ENCODE data around the gene IGHMBP2. TPM values are rescaled to one million over a fixed set of nuclear protein-coding genes. Genes with fewer than 3 reads are reported as not detected.

IGHMBP2 gene
- total RNA-seq, 5 donors from 2014 or later (not counting 1 experiment from before 2014, with no cell fraction given) = 33.5 to 59.8 (median 37.0) TPM

DNA sequence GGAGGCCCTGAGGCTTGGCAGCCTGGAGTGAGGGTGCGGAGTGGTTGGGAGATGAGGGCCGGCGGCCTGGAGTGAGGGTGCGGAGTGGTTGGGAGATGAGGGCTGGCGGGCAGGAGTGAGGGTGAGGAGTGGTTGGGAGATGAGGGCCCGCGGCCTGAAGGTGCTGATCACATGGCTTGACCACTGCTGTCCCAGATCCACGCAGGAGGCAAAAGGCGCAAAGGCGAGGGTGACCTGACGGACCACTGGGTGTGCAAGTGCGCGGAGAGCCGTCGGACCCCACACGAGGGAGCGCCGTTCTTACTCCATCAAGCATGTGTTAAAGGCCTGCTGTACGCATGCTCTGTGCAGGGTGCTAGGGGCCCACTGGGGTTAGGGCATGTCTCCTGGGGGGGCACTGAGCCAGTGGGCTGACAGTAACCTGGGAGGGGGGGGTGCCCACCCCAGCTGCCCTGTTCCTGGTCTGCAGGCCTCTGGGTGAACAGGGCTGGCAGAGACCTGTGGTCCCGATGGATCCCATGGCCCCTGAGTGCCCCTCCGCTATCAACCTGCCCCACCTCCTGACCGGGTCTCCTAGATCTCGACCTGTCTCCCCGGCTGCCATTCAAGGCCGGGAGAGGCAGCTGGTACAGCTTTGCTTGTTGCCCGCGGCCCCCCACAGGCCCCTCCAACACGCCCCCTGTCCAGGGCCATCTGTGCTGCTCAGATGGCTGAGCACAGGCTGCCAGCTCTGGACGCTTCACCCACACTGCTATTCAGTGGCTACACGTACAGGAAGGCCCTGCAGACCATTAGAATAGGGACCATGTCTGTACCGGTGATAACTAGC lies 56.0 kb downstream of the IGHMBP2 start:
- H3K27ac ChIP-seq (ENCODE audit: low read length) = no peak overlapping the region
- peaks cover 4% of the 10 kb centered on the region for H3K36me3 Mint-ChIP-seq
- no peak for ATAC-seq (replicated peaks in 1 of 4)
- H3K4me3 ChIP-seq (ENCODE audit: control insufficient read depth in 1 of 2, extremely low read depth in 1 of 2, low read length in 1 of 2) = no peak overlapping the region
- no peak for DNase-seq
- peaks cover 0 to 33% of the 10 kb centered on the region in 2 experiments for H3K27me3 ChIP-seq (replicated peaks in 1 of 2; ENCODE audit: control insufficient read depth in 2 of 2, extremely low read depth in 1 of 2, insufficient read depth in 2 of 2, low read length in 1 of 2)
- H3K9me3 Mint-ChIP-seq = no peaks in the 10 kb centered on the region
- peaks cover 0 to 2% of the 10 kb centered on the region in 2 donors for H3K36me3 ChIP-seq (ENCODE audit: control insufficient read depth in 2 of 2, extremely low read depth in 1 of 2, insufficient read depth in 1 of 2, low read length in 1 of 2)
- no peak overlapping the region for H3K27ac Mint-ChIP-seq
- POLR2A ChIA-PET = no interaction called here
- 89% methylated on average over 27 of the region's 31 CpGs for WGBS (ENCODE audit: insufficient coverage)
- H3K4me1 ChIP-seq (ENCODE audit: control insufficient read depth in 1 of 2, extremely low read depth in 1 of 2, insufficient read depth in 2 of 2, low read length in 2 of 2) = peaks cover 0 to 34% of the 10 kb centered on the region in 2 experiments
- CTCF ChIA-PET = interaction anchor here in 1 of 2 donors (0.5 kb wide), 1 partner anchor 159 kb away, joined by 3 read pairs; no protein-coding TSS in a partner anchor
- H3K4me3 Mint-ChIP-seq = no peak overlapping the region
- no peaks in the 10 kb centered on the region for H3K9me3 ChIP-seq
- peaks cover 1 to 5% of the 10 kb centered on the region in 2 donors for H3K27me3 Mint-ChIP-seq
- peaks cover 14 to 28% (median 20%) of the 10 kb centered on the region in 3 donors for H3K4me1 Mint-ChIP-seq

DNA sequence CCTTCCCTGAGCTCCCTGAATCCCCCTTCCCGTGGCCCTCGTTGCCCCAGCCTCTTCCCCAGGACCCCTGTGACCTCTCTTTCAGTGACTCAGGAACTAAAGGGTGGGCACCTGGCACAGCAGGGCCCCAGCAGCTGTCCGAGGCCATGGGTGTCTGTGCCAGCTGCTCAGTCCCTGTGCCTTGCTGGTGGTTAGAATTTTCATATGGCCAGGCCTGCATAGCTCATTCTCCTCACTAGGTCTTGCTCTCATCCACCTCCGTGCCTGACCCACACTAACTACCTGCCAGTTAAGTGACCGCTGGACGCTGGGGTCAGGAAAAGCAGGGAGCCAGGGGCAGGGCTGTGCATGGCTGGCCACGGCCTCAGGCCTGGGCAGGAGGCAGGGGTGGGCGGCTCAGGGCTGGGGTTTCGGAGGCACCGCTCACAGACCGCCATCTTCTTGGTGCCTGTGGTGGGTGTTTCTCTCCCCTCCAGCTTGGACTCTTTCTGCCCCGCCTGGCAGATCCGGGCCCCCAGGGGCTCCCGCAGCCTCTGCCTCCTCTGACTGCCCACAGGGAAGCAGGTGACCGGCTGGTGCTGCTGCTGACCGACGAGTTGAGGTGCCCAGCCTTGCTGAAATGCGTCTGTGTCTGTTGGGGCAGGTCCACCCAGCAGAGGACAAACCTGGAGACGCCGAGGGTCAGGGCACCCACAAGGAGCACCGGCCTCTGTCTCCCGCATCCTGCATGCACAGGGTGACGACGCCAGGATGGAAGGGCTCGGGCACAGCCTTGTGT lies 56.8 kb downstream of the IGHMBP2 start:
- 75% methylated on average over 14 of the region's 25 CpGs for WGBS (ENCODE audit: insufficient coverage)
- no peaks in the 10 kb centered on the region for H3K9me3 Mint-ChIP-seq
- no peak overlapping the region for H3K27ac ChIP-seq (ENCODE audit: low read length)
- CTCF ChIA-PET = interaction anchor here in 1 of 2 donors (0.5 kb wide), 1 partner anchor 160 kb away, joined by 3 read pairs; no protein-coding TSS in a partner anchor
- POLR2A ChIA-PET = no interaction called here
- H3K27ac Mint-ChIP-seq = no peak overlapping the region
- H3K4me1 ChIP-seq (ENCODE audit: control insufficient read depth in 1 of 2, extremely low read depth in 1 of 2, insufficient read depth in 2 of 2, low read length in 2 of 2) = peaks cover 0 to 36% of the 10 kb centered on the region in 2 experiments
- H3K4me3 Mint-ChIP-seq = no peak overlapping the region
- H3K4me3 ChIP-seq (ENCODE audit: control insufficient read depth in 1 of 2, extremely low read depth in 1 of 2, low read length in 1 of 2) = no peak overlapping the region
- H3K36me3 Mint-ChIP-seq = peaks cover 4% of the 10 kb centered on the region
- peaks cover 0 to 27% of the 10 kb centered on the region in 2 experiments for H3K27me3 ChIP-seq (replicated peaks in 1 of 2; ENCODE audit: control insufficient read depth in 2 of 2, extremely low read depth in 1 of 2, insufficient read depth in 2 of 2, low read length in 1 of 2)
- no peaks in the 10 kb centered on the region for H3K9me3 ChIP-seq
- peaks cover 1 to 5% of the 10 kb centered on the region in 2 donors for H3K27me3 Mint-ChIP-seq
- DNase-seq (no peak), ATAC-seq (replicated peaks in 1 of 4) (no peak)
- peaks cover 11 to 29% (median 20%) of the 10 kb centered on the region in 3 donors for H3K4me1 Mint-ChIP-seq
- H3K36me3 ChIP-seq (ENCODE audit: control insufficient read depth in 2 of 2, extremely low read depth in 1 of 2, insufficient read depth in 1 of 2, low read length in 1 of 2) = peaks cover 0 to 2% of the 10 kb centered on the region in 2 donors

DNA sequence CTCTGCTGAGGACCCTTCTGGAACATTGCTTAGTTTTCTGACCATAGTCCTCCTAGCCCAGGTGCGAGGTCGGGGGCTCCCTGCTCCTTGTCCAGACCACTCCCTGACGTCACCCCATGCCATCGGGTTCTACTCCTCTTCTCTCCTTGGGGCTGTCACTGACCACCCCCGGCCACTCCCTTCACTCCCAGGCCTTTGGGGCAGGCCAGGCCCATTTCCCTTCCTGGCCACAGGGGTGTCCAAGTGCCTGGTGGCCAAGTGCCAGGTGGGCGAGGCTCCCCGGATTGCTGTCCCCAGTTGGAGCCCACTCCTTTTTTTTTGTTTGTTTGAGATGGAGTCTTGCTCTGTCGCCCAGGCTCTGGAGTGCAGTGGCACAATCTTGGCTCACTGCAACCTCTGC lies 57.6 kb downstream of the IGHMBP2 start:
- H3K36me3 Mint-ChIP-seq = peaks cover 4% of the 10 kb centered on the region
- Histone ChIP-seq H3K27me3 (replicated peaks in 1 of 2; ENCODE audit: control insufficient read depth in 2 of 2, extremely low read depth in 1 of 2, insufficient read depth in 2 of 2, low read length in 1 of 2) (peaks cover 0 to 24% of the 10 kb centered on the region in 2 experiments), H3K9me3 (no peaks in the 10 kb centered on the region), H3K27ac (ENCODE audit: low read length) (no peak overlapping the region), H3K36me3 (ENCODE audit: control insufficient read depth in 2 of 2, extremely low read depth in 1 of 2, insufficient read depth in 1 of 2, low read length in 1 of 2) (peaks cover 0 to 2% of the 10 kb centered on the region in 2 donors), H3K4me1 (ENCODE audit: control insufficient read depth in 1 of 2, extremely low read depth in 1 of 2, insufficient read depth in 2 of 2, low read length in 2 of 2) (peaks cover 0 to 40% of the 10 kb centered on the region in 2 experiments), H3K4me3 (ENCODE audit: control insufficient read depth in 1 of 2, extremely low read depth in 1 of 2, low read length in 1 of 2) (no peak overlapping the region)
- no peaks in the 10 kb centered on the region for H3K9me3 Mint-ChIP-seq
- no peak for DNase-seq
- peaks cover 1 to 5% of the 10 kb centered on the region in 2 donors for H3K27me3 Mint-ChIP-seq
- peaks cover 17 to 35% (median 27%) of the 10 kb centered on the region in 3 donors for H3K4me1 Mint-ChIP-seq
- H3K4me3 Mint-ChIP-seq = no peak overlapping the region
- ChIA-PET CTCF (no interaction called here), POLR2A (no interaction called here)
- H3K27ac Mint-ChIP-seq = no peak overlapping the region
- ATAC-seq (replicated peaks in 1 of 4) = no peak
- 81% methylated on average over 4 of the region's 8 CpGs for WGBS (ENCODE audit: insufficient coverage)

DNA sequence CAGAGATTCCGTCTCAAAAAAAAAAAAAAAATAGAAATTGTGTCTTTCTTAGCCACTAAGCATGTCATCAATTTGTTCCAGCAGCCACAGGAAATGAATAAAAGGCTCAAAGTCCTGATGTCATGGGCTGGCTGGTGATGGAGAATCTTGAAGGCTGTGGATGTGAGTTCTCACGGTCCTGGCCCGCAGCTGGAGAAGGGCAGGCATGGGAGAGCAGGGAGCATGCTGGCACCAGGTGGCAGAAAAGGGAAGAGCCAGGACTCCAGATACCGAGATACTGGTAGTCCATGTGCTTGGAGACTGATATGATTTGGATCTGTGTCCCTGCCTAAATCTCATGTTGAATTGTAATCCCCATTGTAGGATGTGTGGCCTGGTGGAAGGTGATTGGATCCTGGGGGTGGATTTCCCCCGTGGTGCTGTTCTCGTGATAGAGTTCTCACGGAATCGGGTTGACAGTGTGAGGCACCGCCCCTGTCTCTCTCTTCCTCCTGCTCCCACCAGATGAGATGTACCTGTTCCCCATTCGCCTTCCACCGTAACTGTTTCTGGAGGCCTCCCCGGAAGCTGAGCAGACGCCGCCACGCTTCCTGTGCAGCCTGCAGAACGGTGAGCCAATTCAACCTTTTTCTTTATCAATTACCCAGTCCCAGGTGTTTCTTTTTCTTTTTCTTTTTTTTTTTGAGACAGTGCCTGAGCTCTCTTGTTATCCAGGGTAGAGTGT lies 59.0 kb downstream of the IGHMBP2 start:
- Mint-ChIP-seq H3K27me3 (peaks cover 0 to 1% of the 10 kb centered on the region in 2 donors), H3K4me1 (peaks cover 19 to 46% (median 20%) of the 10 kb centered on the region in 3 donors)
- POLR2A ChIA-PET = no interaction called here

DNA sequence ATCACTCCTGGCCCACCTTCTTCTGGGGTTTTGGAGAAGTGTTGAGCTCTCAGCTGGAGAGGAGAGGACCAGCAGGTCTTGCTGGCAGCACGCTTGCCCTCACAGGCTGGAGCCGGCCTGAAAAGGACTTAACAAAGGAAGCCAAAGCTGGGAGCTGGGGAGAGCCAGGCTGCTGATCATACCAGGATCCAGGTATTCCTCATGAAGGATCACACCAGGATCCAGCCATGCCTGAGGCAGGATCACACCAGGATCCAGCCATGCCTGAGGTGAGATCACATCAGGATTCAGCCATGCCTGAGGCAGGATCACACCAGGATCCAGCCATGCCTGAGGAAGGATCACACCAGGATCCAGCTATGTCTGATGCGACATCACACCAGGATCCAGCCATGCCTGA lies 60.1 kb downstream of the IGHMBP2 start:
- H3K4me3 ChIP-seq (ENCODE audit: control insufficient read depth in 1 of 2, extremely low read depth in 1 of 2, low read length in 1 of 2) = no peak overlapping the region
- H3K4me1 ChIP-seq (ENCODE audit: control insufficient read depth in 1 of 2, extremely low read depth in 1 of 2, insufficient read depth in 2 of 2, low read length in 2 of 2) = peaks cover 0 to 40% of the 10 kb centered on the region in 2 experiments
- H3K9me3 ChIP-seq = no peaks in the 10 kb centered on the region
- no peak overlapping the region for H3K27ac ChIP-seq (ENCODE audit: low read length)
- Mint-ChIP-seq H3K27me3 (peaks cover 4% of the 10 kb centered on the region in 2 donors), H3K9me3 (no peaks in the 10 kb centered on the region), H3K4me3 (peak overlapping the region in 1 of 3 donors; percentile 63), H3K27ac (peak overlapping the region; percentile 4 to 92), H3K4me1 (peaks cover 19 to 47% (median 20%) of the 10 kb centered on the region in 3 donors), H3K36me3 (peaks cover 8% of the 10 kb centered on the region)
- H3K27me3 ChIP-seq (replicated peaks in 1 of 2; ENCODE audit: control insufficient read depth in 2 of 2, extremely low read depth in 1 of 2, insufficient read depth in 2 of 2, low read length in 1 of 2) = peaks cover 0 to 18% of the 10 kb centered on the region in 2 experiments
- no peak for ATAC-seq (replicated peaks in 1 of 4)
- peaks cover 0 to 2% of the 10 kb centered on the region in 2 donors for H3K36me3 ChIP-seq (ENCODE audit: control insufficient read depth in 2 of 2, extremely low read depth in 1 of 2, insufficient read depth in 1 of 2, low read length in 1 of 2)
- peak in 1 of 35 experiments; percentile 12 for DNase-seq
- POLR2A ChIA-PET = no interaction called here
- 85% methylated on average over 3 of the region's 3 CpGs for WGBS (ENCODE audit: insufficient coverage)
- CTCF ChIA-PET = no interaction called here

More for the DNA sequence above, 59.0 kb downstream of the IGHMBP2 start:
- ATAC-seq (replicated peaks in 1 of 4) (peak; percentile 65 to 92 (median 74)), DNase-seq (peak in 29 of 35 experiments; percentile 8 to 69 (median 31))
- no peak overlapping the region for H3K4me3 ChIP-seq (ENCODE audit: control insufficient read depth in 1 of 2, extremely low read depth in 1 of 2, low read length in 1 of 2)
- H3K27ac Mint-ChIP-seq = peak overlapping the region; percentile 74 to 92
- H3K9me3 ChIP-seq = no peaks in the 10 kb centered on the region
- CTCF ChIA-PET = no interaction called here
- H3K36me3 Mint-ChIP-seq = peaks cover 6% of the 10 kb centered on the region
- peaks cover 0 to 2% of the 10 kb centered on the region in 2 donors for H3K36me3 ChIP-seq (ENCODE audit: control insufficient read depth in 2 of 2, extremely low read depth in 1 of 2, insufficient read depth in 1 of 2, low read length in 1 of 2)
- peaks cover 0 to 40% of the 10 kb centered on the region in 2 experiments for H3K4me1 ChIP-seq (ENCODE audit: control insufficient read depth in 1 of 2, extremely low read depth in 1 of 2, insufficient read depth in 2 of 2, low read length in 2 of 2)
- 48% methylated on average over 11 of the region's 16 CpGs for WGBS (ENCODE audit: insufficient coverage)
- peak overlapping the region; percentile 51 for H3K27ac ChIP-seq (ENCODE audit: low read length)
- H3K4me3 Mint-ChIP-seq = peak overlapping the region; percentile 36 to 70 (median 63)
- peaks cover 0 to 12% of the 10 kb centered on the region in 2 experiments for H3K27me3 ChIP-seq (replicated peaks in 1 of 2; ENCODE audit: control insufficient read depth in 2 of 2, extremely low read depth in 1 of 2, insufficient read depth in 2 of 2, low read length in 1 of 2)
- H3K9me3 Mint-ChIP-seq = no peaks in the 10 kb centered on the region

Data from T-cell (primary cell).